ENCODE measurements around the gene CCL22. TPM values are rescaled to one million over a fixed set of nuclear protein-coding genes. Genes with fewer than 3 reads are reported as not detected.

Gene CCL22
- polyA plus RNA-seq, 2 donors: 0.31 to 0.78 TPM

DNA sequence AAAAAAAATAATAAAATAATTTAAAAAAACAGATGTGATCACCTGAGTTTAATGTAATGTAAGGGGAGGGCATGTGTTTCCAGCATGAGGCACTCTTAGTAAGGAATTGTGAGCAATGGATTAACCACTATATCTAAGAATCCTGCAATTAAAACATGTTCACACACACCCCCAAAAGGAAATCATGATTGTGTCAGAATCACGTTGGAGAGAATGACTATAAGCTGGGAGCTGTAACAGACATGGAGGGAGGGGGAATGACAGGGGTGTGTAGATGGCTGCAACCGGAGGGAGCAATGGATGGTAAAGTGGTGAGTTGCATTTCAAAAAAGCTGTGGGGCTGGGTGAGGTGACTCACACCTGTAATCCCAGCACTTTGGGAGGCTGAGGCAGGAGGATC, 13.6 kb upstream of the CCL22 start:
- H3K27ac ChIP-seq (ENCODE audit: low read depth in 2 of 2, low read length in 1 of 2): no peak overlapping the region
- no peaks in the 10 kb centered on the region for H3K9me3 ChIP-seq (ENCODE audit: control insufficient read depth in 2 of 2, insufficient read depth in 1 of 2, low read depth in 1 of 2, low read length in 1 of 2)
- no peak overlapping the region for H3K4me3 ChIP-seq (ENCODE audit: low read depth in 1 of 2, low read length in 2 of 2)
- 60% methylated on average over 2 of the region's 2 CpGs for WGBS, 2 donors
- H3K4me1 ChIP-seq (ENCODE audit: control insufficient read depth in 2 of 2, insufficient read depth in 2 of 2, low read length in 1 of 2): peaks cover 6 to 8% of the 10 kb centered on the region in 2 donors
- H3K27me3 ChIP-seq (ENCODE audit: control insufficient read depth in 1 of 2, insufficient read depth in 2 of 2, low read length in 2 of 2): no peaks in the 10 kb centered on the region
- no peaks in the 10 kb centered on the region for H3K36me3 ChIP-seq (ENCODE audit: control insufficient read depth in 2 of 2, insufficient read depth in 2 of 2, low read length in 1 of 2)

DNA sequence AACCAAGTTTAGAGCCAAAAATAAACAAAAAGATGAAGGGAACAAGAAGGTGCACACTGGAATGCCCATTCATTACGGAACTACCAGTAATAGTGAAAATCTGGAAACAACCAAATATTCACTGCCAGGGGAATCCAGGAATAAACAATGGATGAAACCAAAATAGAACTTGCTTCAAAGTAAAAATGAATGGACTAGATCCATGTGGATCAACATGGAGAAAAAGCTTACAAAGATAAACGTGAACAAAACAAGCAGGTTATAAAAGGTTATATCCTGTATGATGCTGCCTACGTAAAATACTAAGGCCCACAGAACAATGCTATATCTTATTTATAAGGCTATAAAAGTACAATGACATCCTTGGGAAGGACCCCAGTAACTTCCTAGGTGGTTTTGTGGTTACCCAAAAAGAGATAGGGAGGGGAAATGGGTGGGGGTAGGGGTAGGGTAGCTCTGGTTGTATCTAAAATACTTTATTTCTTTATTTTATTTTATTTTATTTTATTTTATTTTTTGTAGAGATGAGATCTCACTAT, 12.8 kb upstream of the CCL22 start:
- H3K27me3 ChIP-seq (ENCODE audit: control insufficient read depth in 1 of 2, insufficient read depth in 2 of 2, low read length in 2 of 2): no peaks in the 10 kb centered on the region
- no peaks in the 10 kb centered on the region for H3K36me3 ChIP-seq (ENCODE audit: control insufficient read depth in 2 of 2, insufficient read depth in 2 of 2, low read length in 1 of 2)
- no peak overlapping the region for H3K4me3 ChIP-seq (ENCODE audit: low read depth in 1 of 2, low read length in 2 of 2)
- H3K9me3 ChIP-seq (ENCODE audit: control insufficient read depth in 2 of 2, insufficient read depth in 1 of 2, low read depth in 1 of 2, low read length in 1 of 2): no peaks in the 10 kb centered on the region
- H3K27ac ChIP-seq (ENCODE audit: low read depth in 2 of 2, low read length in 1 of 2): no peak overlapping the region
- H3K4me1 ChIP-seq (ENCODE audit: control insufficient read depth in 2 of 2, insufficient read depth in 2 of 2, low read length in 1 of 2): peaks cover 6% of the 10 kb centered on the region in 2 donors
- WGBS, 2 donors: 35 to 50% methylated on average over 3 of the region's 3 CpGs

DNA sequence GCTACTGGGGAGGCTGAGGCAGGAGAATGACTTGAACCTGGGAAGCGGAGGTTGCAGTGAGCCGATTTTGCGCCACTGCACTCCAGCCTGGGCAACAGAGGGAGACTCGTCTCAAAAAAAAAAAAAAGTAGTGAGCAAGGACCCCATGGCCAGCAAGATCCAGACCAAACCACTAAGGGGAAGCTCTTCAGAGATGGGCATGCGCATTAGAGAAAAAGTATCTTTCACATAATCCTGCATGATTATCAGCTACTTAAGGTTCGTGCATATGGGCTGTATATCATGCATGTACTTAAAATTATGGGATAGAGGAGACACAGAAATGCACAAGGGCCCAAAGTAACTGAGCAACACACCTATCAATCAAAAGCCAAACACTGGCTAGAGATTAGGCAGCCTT, 10.7 kb upstream of the CCL22 start:
- no peaks in the 10 kb centered on the region for H3K9me3 ChIP-seq (ENCODE audit: control insufficient read depth in 2 of 2, insufficient read depth in 1 of 2, low read depth in 1 of 2, low read length in 1 of 2)
- no peak overlapping the region for H3K27ac ChIP-seq (ENCODE audit: low read depth in 2 of 2, low read length in 1 of 2)
- H3K4me3 ChIP-seq (ENCODE audit: low read depth in 1 of 2, low read length in 2 of 2): no peak overlapping the region
- no peaks in the 10 kb centered on the region for H3K36me3 ChIP-seq (ENCODE audit: control insufficient read depth in 2 of 2, insufficient read depth in 2 of 2, low read length in 1 of 2)
- H3K27me3 ChIP-seq (ENCODE audit: control insufficient read depth in 1 of 2, insufficient read depth in 2 of 2, low read length in 2 of 2): no peaks in the 10 kb centered on the region
- H3K4me1 ChIP-seq (ENCODE audit: control insufficient read depth in 2 of 2, insufficient read depth in 2 of 2, low read length in 1 of 2): no peaks in the 10 kb centered on the region
- 87 to 91% methylated on average over 6 of the region's 6 CpGs for WGBS, 2 donors

DNA sequence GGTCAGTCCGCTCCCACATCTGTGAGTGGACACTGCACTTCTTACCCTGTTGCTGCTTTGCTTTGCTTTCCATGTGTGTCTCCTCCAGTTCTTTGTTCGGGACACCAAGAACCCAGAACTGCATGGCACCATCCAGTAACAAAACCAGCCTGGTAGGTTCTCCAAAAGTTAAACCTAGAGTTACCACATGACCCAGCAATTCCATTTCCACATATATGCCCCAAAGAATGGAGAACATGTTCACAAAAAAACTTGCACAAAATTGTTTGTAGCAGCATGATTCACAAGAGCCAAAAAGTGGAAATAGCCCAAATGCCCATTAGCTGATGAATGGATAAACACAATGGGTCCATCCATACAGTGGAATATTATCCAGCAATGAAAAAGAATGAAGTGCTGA, 10.3 kb upstream of the CCL22 start:
- no peaks in the 10 kb centered on the region for H3K36me3 ChIP-seq (ENCODE audit: control insufficient read depth in 2 of 2, insufficient read depth in 2 of 2, low read length in 1 of 2)
- no peak overlapping the region for H3K4me3 ChIP-seq (ENCODE audit: low read depth in 1 of 2, low read length in 2 of 2)
- no peaks in the 10 kb centered on the region for H3K27me3 ChIP-seq (ENCODE audit: control insufficient read depth in 1 of 2, insufficient read depth in 2 of 2, low read length in 2 of 2)
- no peaks in the 10 kb centered on the region for H3K9me3 ChIP-seq (ENCODE audit: control insufficient read depth in 2 of 2, insufficient read depth in 1 of 2, low read depth in 1 of 2, low read length in 1 of 2)
- no peak overlapping the region for H3K27ac ChIP-seq (ENCODE audit: low read depth in 2 of 2, low read length in 1 of 2)
- 69 to 93% methylated on average over 2 of the region's 2 CpGs for WGBS, 2 donors
- H3K4me1 ChIP-seq (ENCODE audit: control insufficient read depth in 2 of 2, insufficient read depth in 2 of 2, low read length in 1 of 2): no peaks in the 10 kb centered on the region

DNA sequence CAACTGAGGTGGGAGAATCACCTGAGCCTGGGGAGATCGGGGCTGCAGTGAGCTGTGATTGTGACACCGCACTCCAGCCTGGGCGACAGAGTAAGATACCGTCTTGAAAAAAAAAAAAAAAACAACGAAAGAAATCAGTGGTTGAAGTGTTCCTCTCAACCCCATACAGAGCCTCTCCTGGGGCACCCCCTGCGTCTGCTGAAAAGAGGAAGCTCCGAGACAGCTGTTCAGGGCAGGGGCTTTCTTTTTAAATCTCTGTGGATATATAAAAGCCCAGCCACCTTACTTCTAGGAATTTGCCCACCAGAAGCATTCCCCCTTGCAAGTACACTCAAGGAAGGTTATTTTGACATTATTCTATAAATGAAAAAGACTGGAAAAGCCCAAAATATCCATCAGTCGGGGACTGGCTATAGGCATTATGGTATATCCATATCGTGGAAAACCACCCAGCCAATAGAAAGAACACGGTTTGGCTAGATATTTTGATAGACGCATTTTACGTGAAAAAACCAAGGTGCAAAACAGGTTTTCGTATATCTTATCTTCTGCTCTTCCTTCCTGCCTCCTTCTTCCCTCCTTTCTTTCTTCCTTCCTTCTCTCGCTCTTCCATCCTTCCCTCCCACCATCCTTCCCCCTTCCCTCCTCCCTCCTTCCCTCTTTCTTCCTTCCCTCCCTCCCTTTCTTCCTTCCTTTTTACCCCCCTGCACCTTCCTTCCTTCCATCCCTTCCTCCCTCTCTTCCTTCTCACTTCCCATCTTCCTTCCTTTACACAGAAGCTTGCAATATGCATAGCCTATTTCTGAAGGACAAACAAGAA, 9.2 kb upstream of the CCL22 start:
- H3K4me1 ChIP-seq (ENCODE audit: control insufficient read depth in 2 of 2, insufficient read depth in 2 of 2, low read length in 1 of 2): no peaks in the 10 kb centered on the region
- no peaks in the 10 kb centered on the region for H3K27me3 ChIP-seq (ENCODE audit: control insufficient read depth in 1 of 2, insufficient read depth in 2 of 2, low read length in 2 of 2)
- H3K9me3 ChIP-seq (ENCODE audit: control insufficient read depth in 2 of 2, insufficient read depth in 1 of 2, low read depth in 1 of 2, low read length in 1 of 2): no peaks in the 10 kb centered on the region
- no peaks in the 10 kb centered on the region for H3K36me3 ChIP-seq (ENCODE audit: control insufficient read depth in 2 of 2, insufficient read depth in 2 of 2, low read length in 1 of 2)
- 52 to 68% methylated on average over 14 of the region's 14 CpGs for WGBS, 2 donors
- H3K27ac ChIP-seq (ENCODE audit: low read depth in 2 of 2, low read length in 1 of 2): no peak overlapping the region
- H3K4me3 ChIP-seq (ENCODE audit: low read depth in 1 of 2, low read length in 2 of 2): no peak overlapping the region

DNA sequence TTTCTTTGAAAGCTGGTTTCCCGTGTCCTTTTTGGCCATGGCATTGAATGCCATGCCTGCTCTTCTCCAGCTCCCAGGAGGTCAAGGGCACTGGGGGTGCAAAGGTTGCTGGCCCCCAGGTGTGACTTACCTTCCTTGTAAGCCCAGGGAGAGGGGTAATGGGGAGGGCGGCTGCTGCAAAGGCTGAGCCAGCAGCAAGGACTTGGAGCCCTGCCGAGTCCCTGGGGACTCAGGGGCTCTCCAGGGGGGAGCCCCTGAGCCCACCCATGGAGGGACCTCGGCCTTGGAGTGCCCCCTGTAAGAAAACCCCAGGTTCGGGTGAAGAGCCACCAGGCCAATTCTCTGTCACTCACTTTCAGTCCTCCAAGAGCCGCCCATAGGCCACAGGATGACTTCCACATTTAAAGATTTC, 5.9 kb upstream of the CCL22 start:
- Histone ChIP-seq H3K27me3 (ENCODE audit: control insufficient read depth in 1 of 2, insufficient read depth in 2 of 2, low read length in 2 of 2) (no peaks in the 10 kb centered on the region), H3K9me3 (ENCODE audit: control insufficient read depth in 2 of 2, insufficient read depth in 1 of 2, low read depth in 1 of 2, low read length in 1 of 2) (no peaks in the 10 kb centered on the region), H3K4me3 (ENCODE audit: low read depth in 1 of 2, low read length in 2 of 2) (no peak overlapping the region), H3K36me3 (ENCODE audit: control insufficient read depth in 2 of 2, insufficient read depth in 2 of 2, low read length in 1 of 2) (no peaks in the 10 kb centered on the region), H3K4me1 (ENCODE audit: control insufficient read depth in 2 of 2, insufficient read depth in 2 of 2, low read length in 1 of 2) (no peaks in the 10 kb centered on the region), H3K27ac (ENCODE audit: low read depth in 2 of 2, low read length in 1 of 2) (no peak overlapping the region)
- WGBS, 2 donors: 77% methylated on average over 6 of the region's 6 CpGs

DNA sequence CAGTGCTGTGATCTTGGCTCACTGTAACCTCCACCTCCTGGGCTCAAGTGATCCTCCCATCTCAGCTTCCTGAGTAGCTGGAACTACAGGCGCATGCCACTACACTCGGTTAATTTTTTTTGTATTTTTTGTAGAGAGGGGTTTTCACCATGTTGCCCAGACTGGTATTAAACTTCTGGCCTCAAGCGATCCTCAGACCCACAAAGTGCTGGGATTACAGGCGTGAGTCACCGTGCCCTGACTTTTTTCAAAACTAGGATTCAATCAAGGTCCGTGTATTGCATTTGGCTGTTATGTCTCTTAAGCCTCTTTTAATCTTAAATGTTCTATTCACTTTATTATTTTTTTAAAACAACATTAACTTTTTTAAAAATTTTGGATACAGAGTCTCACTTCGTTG, 4.3 kb upstream of the CCL22 start:
- Histone ChIP-seq H3K27ac (ENCODE audit: low read depth in 2 of 2, low read length in 1 of 2) (no peak overlapping the region), H3K9me3 (ENCODE audit: control insufficient read depth in 2 of 2, insufficient read depth in 1 of 2, low read depth in 1 of 2, low read length in 1 of 2) (no peaks in the 10 kb centered on the region), H3K4me1 (ENCODE audit: control insufficient read depth in 2 of 2, insufficient read depth in 2 of 2, low read length in 1 of 2) (peaks cover 4 to 5% of the 10 kb centered on the region in 2 donors), H3K27me3 (ENCODE audit: control insufficient read depth in 1 of 2, insufficient read depth in 2 of 2, low read length in 2 of 2) (no peaks in the 10 kb centered on the region), H3K36me3 (ENCODE audit: control insufficient read depth in 2 of 2, insufficient read depth in 2 of 2, low read length in 1 of 2) (no peaks in the 10 kb centered on the region), H3K4me3 (ENCODE audit: low read depth in 1 of 2, low read length in 2 of 2) (no peak overlapping the region)
- 58 to 73% methylated on average over 7 of the region's 7 CpGs for WGBS, 2 donors

DNA sequence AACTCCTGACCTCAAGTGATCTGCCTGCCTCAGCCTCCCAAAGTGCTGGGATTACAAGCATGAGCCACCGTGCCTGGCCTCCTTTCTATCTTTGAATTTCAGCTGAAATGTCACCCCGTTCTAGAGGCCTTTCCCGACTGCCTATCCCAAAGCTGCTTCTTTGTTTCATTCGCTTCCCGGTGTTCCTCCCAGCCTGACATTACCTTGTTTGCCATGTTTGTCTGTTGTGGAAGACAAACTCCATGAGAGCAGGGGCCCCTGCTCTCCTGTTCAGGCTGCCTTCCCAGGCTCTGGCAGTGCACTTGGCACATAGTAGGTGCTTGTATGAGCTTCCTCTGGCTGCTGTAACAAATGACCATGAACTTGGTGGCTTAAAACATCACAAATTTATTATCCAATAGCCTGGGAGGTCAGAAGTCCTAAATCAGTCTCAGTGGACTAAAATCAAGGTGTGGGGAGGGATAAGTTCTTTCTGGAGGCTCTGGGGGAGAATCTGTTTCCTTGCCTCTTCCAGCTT, 2.6 kb upstream of the CCL22 start:
- 86% methylated on average over 5 of the region's 5 CpGs for WGBS, 2 donors
- no peak overlapping the region for H3K4me3 ChIP-seq (ENCODE audit: low read depth in 1 of 2, low read length in 2 of 2)
- no peaks in the 10 kb centered on the region for H3K36me3 ChIP-seq (ENCODE audit: control insufficient read depth in 2 of 2, insufficient read depth in 2 of 2, low read length in 1 of 2)
- H3K27ac ChIP-seq (ENCODE audit: low read depth in 2 of 2, low read length in 1 of 2): no peak overlapping the region
- no peaks in the 10 kb centered on the region for H3K27me3 ChIP-seq (ENCODE audit: control insufficient read depth in 1 of 2, insufficient read depth in 2 of 2, low read length in 2 of 2)
- H3K9me3 ChIP-seq (ENCODE audit: control insufficient read depth in 2 of 2, insufficient read depth in 1 of 2, low read depth in 1 of 2, low read length in 1 of 2): no peaks in the 10 kb centered on the region
- peaks cover 4 to 11% of the 10 kb centered on the region in 2 donors for H3K4me1 ChIP-seq (ENCODE audit: control insufficient read depth in 2 of 2, insufficient read depth in 2 of 2, low read length in 1 of 2)

DNA sequence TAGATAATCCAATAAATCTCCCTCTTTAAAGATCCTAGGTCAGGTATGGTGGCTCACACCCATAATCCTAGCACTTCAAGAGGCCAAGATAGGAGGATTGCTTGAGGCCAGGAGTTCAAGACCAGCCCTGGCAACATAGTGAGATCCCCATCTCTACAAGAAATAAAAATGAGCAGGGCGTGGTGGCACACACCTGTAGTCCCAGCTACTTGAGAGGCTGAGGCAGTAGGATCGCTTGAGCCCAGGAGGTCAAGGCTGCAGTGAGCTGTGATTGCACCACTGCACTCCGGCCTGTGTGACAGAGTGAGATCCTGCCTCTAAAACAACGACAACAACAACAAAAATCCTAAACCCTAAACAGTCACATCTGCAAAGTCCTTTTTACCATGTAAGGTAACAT, 2.0 kb upstream of the CCL22 start:
- Histone ChIP-seq H3K27ac (ENCODE audit: low read depth in 2 of 2, low read length in 1 of 2) (no peak overlapping the region), H3K4me3 (ENCODE audit: low read depth in 1 of 2, low read length in 2 of 2) (no peak overlapping the region), H3K4me1 (ENCODE audit: control insufficient read depth in 2 of 2, insufficient read depth in 2 of 2, low read length in 1 of 2) (peaks cover 4 to 13% of the 10 kb centered on the region in 2 donors), H3K36me3 (ENCODE audit: control insufficient read depth in 2 of 2, insufficient read depth in 2 of 2, low read length in 1 of 2) (no peaks in the 10 kb centered on the region), H3K9me3 (ENCODE audit: control insufficient read depth in 2 of 2, insufficient read depth in 1 of 2, low read depth in 1 of 2, low read length in 1 of 2) (no peaks in the 10 kb centered on the region), H3K27me3 (ENCODE audit: control insufficient read depth in 1 of 2, insufficient read depth in 2 of 2, low read length in 2 of 2) (no peaks in the 10 kb centered on the region)
- WGBS, 2 donors: 83 to 88% methylated on average over 4 of the region's 4 CpGs
